Vagina (tissue), 2 donors: Measurements from ENCODE around the gene PXYLP1.

Experiments
- POLR2A ChIP-seq, 2 donors: fragments of 450-650 bp; IDR thresholded peaks; one replicate each; pipeline ENCODE4 v1.6.1; 2017; ENCODE audit warnings: antibody characterized with exemption in 2 of 2, mild to moderate bottlenecking in 2 of 2, moderate library complexity in 2 of 2
- POLR2AphosphoS5 ChIP-seq, 2 donors: sonication (generic); formaldehyde crosslinking; IDR thresholded peaks; one replicate each; pipeline ENCODE4 v1.9.0; 2017; ENCODE audit warnings: antibody characterized with exemption in 2 of 2, mild to moderate bottlenecking in 2 of 2, low read depth in 1 of 2; ENCODE audit not compliant: insufficient read depth in 1 of 2
- TF ChIP-seq, protein P1 (sequence below), 3 experiments: fragments of 450-650 bp in 2 of 3; fragments of 200-600 bp in 1 of 3; sonication (generic) in 1 of 3; IDR thresholded peaks; one replicate each; pipeline ENCODE4 v1.5.1; 2017 to 2019; ENCODE audit warnings: antibody characterized with exemption in 3 of 3, mild to moderate bottlenecking in 2 of 3, moderate library complexity in 2 of 3

DNA sequence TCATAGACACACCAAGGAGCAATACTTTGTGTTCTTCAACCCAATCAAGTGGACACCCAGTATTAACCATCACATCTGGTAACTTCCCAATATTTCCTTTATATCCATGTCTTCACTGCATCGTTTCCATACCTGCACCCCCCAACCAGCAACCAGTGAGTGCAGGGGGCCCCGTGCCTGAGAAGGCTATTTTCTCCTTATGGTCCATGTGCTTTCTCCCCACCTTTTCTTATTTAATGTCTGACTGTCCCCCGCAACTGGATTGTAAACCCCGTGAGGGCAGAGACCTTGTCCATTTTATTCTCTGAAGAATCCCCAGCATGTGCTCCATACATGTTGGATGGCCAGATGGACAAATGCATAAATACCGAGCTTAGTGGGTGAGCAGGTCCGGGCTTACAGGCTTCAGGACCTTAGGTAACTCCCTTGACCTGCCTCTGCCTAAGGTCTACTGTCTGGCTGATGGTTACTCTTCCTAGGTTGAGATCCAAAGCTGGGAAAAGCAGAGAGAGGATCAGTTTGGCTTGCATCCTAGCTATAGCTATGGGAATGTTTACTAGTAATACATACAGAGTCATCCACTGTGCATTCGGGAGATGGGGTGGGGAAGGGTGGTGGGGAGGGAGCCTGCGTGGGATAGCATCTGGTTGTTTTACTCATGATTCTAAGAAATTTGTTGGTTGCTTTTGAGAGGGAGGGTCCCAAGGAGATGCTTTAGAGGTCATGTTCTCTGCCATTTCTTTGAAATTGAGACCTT is 41.5 kb downstream of the PXYLP1 start:
- TF ChIP-seq, protein P1, sequence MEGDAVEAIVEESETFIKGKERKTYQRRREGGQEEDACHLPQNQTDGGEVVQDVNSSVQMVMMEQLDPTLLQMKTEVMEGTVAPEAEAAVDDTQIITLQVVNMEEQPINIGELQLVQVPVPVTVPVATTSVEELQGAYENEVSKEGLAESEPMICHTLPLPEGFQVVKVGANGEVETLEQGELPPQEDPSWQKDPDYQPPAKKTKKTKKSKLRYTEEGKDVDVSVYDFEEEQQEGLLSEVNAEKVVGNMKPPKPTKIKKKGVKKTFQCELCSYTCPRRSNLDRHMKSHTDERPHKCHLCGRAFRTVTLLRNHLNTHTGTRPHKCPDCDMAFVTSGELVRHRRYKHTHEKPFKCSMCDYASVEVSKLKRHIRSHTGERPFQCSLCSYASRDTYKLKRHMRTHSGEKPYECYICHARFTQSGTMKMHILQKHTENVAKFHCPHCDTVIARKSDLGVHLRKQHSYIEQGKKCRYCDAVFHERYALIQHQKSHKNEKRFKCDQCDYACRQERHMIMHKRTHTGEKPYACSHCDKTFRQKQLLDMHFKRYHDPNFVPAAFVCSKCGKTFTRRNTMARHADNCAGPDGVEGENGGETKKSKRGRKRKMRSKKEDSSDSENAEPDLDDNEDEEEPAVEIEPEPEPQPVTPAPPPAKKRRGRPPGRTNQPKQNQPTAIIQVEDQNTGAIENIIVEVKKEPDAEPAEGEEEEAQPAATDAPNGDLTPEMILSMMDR (IDR thresholded peaks at IDR 0.05) = no peak
- TF ChIP-seq POLR2A (IDR thresholded peaks at IDR 0.05) = no peak
- TF ChIP-seq POLR2AphosphoS5 (IDR thresholded peaks at IDR 0.05; ENCODE audit: insufficient read depth in 1 of 2, low read depth in 1 of 2) = no peak
